Astrocyte (in vitro differentiated cells and primary cell): ENCODE measurements around the gene FAM111B.

Experiments
- CTCF ChIP-seq: IDR thresholded peaks from 2 replicates; pipeline ENCODE4 v1.5.1; 2011; ENCODE audit warnings: low read depth, mild to moderate bottlenecking, inconsistent platforms, low read length, moderate library complexity; ENCODE audit not compliant: insufficient read depth
- EZH2 ChIP-seq: IDR thresholded peaks from 2 replicates; pipeline ENCODE4 v1.6.1; 2012; ENCODE audit warnings: mild to moderate bottlenecking, low read length, inconsistent platforms; ENCODE audit not compliant: insufficient read depth

DNA sequence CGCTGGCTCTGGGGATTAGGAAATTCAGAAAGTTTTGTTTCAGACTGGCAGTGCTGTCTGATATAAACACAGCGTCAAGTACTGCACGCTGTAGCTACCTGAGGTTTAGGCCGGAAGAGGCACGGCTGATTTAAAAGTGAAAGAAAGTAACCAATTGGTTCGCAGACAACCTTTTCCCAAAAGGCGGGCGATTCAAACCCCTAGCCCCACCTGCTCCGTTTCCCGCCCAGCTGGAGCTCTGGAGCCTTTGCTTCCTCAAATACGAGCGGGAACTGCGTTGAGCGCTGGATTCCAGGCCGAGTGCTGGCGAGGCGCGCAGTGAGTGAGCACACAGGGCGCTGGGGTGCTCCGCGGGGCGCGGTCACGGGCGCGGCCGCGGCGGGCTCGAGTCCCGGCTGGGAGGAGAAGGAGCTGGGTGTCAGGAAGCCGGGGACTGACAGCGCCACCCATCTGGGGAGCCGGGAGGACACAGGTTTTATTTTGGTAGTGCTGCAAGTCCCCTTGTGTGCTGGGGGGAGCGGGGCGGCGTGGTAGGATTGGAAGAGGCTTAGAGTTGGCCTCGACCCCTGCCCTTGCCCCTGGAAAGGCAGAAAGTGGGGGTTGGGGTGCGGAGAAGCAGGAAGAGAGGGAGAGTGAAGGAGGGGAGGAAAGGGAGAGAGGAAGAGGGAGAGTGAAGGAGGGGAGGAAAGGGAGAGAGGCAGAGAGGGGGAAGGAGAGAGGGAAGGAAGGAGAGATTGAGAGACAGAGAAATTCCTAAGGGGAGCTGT, 37.7 kb downstream of the FAM111B start:
- TF ChIP-seq CTCF (no peak), EZH2 (no peak)
